Measurements from ENCODE around the gene INPP5A.
"Not testable (repeated sequence)": the region's sequence is repeated elsewhere in the genome, so short reads cannot be mapped to it uniquely, and the experiment has no call there.

The INPP5A gene

GRCh38 chr10:132777441-132777840 lies 239.9 kb downstream of the INPP5A start:
- no peak for DNase-seq

GRCh38 chr10:132779549-132780294 lies 242.1 kb downstream of the INPP5A start:
- DNase-seq = no peak

DNA sequence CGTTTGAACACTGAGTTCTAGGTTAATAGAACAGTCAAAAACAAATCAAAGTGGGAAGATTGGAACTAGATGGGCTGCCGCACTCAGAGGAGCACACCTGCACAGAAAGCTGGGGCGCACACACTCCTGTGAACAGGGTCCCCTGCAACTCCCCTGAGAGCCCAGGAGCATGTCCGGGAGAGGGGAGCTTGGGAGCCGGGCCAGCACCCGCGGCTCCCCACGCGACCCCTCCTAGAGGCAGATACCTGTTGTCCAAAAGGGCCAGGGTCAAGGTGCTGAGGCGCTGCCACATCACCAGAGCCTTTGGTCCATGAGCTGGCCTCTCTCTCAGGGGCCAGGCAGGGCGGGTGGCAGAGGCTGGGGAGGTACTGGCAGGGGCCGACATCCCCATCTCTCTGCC lies 242.8 kb downstream of the INPP5A start:
- no peak for DNase-seq

GRCh38 chr10:132781556-132781955 lies 244.0 kb downstream of the INPP5A start:
- DNase-seq = no peak

DNA sequence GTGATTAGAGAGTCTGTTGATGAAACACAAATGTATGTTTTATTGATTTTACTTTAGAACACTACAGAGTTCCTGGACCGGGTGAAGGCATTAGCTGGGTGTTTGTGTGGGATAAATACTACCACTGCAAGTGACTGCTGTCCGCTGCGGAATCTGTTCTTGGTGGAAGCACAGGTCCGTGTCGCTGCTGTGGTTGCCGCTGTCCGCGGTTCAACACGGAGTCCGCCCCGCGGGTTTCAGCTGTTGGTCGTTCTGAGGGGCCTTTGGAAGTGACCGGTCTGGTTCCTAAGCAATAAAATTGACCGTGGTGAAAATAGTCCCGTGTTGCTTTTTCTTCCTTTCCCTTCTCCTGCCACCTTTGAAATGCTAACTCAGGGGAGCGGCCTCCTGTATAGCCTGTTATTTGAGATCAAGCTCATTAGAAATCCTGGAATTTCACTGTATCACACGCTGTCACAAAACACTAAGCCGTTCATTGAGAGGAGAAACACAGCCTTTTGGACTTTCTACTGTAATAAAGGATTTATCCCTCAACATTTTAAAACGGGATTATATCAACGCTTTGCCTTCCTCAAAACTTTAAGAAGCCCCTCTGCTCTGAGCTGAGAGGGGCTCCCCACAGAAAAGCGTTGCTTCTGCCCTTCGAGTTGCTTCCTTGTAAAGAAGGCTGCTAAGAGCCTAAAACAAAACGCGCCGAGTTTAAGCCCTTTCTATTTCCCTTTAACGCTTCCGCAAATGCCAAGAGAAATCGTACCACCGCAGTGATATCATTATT lies 245.8 kb downstream of the INPP5A start:
- DNase-seq = no peak

- DNase-seq = no peak
Observed at GRCh38 chr10:132783940-132784865, 246.6 kb downstream of the INPP5A start.

DNA sequence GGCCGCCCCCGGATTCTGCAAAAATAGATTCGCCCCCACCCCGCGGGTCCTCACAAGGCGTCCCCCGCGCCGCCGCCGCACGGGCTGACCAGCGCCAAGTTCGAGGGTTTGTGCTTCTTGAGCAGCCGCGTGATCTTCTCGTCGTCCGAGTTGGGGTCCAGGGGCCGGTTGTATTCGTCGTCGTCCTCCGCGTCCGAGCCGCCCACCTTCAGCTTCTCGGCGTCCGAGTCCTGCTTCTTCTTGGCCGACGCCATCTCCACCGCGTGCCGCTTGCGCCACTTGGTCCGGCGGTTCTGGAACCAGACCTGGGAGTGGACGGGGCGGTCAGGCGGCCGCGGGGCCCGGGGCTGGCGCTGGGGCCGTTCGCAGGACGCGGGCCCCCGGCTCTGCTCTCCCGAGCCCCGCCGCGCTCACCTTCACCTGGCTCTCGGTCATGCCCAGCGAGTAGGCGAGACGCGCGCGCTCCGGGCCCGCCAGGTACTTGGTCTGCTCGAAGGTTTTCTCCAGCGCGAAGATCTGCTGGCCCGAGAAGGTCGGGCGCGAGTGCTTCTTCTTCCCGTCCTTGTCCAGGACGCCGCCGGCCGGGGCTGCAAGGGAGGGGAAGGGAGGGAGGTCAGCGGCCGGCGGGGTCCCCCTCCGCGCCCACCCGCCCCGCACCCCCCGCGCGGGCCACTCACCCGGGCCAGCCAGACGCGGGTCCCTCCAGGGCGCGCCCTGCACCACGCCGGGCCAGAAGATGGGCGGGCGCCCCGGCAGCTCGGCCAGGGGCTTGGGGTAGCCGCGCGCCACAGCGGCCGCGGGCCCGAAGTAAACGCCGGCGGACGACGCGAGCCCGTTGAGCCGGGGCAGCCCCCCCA lies 247.5 kb downstream of the INPP5A start:
- no peak for DNase-seq

DNA sequence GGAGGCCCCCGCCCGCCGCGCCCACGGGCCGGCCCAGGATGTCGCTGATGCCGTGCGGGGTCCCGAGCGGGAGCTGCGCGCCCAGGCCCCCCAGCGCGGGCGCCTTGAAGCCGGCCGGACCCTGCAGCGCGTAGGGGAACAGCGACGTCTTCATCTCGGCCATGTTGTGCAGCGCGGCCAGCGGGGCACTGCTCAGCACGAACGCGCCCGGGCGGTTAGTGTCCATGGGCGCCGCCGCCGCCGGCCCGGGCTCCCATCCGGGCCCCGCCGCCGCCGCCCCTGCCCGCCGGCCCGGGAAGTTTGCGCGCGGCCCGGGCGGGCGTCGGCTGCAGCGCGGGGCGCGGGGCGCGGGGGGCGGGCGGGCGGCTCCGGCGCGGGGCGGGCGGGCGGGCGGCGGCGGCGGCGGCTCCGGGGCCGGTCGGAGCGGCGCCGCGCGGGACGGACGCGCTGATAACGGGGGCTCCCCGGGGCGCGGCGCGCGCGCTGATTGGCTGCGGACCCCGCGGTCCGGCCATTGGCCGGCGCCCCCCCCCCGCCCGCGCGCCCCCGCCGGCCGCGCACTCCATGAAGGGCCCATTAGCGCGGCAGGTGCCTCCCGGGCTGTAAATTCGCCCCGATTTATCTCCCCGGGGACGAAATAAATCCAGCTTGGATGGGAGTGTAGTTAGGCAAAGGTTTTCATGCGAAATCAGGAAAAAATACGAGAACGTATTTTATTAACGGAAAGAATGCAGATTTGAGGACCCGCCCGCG lies 248.3 kb downstream of the INPP5A start, which contains the start of gene NKX6-2:
TSS of gene NKX6-2 (minus strand) at position 425 of the 753 bp plus-strand sequence. CDS start at position 226, 199 bp downstream.
- DNase-seq = no peak

DNA sequence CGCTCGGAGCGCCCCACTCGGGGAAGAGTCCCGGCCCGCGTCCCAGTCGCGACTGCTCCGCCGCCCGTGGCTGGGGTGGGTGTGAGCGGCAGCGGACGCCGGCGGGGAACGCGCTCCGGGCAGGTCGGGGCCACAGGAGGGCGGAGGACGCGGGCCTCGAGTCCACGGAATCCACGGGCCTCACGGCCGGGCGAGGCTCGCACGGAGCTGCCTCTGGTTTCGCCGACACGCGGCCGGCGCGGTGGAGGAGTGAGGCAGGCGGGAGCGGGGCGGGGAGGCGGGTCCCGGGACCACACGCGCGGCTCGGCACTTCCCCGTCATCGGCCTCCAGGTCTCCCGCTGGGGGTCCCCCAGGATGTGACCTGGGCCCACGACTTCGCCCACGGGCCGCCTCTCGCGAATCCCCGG lies 248.9 kb downstream of the INPP5A start:
- DNase-seq = no peak

GRCh38 chr10:132786884-132787494 lies 249.4 kb downstream of the INPP5A start:
- DNase-seq = no peak

DNA sequence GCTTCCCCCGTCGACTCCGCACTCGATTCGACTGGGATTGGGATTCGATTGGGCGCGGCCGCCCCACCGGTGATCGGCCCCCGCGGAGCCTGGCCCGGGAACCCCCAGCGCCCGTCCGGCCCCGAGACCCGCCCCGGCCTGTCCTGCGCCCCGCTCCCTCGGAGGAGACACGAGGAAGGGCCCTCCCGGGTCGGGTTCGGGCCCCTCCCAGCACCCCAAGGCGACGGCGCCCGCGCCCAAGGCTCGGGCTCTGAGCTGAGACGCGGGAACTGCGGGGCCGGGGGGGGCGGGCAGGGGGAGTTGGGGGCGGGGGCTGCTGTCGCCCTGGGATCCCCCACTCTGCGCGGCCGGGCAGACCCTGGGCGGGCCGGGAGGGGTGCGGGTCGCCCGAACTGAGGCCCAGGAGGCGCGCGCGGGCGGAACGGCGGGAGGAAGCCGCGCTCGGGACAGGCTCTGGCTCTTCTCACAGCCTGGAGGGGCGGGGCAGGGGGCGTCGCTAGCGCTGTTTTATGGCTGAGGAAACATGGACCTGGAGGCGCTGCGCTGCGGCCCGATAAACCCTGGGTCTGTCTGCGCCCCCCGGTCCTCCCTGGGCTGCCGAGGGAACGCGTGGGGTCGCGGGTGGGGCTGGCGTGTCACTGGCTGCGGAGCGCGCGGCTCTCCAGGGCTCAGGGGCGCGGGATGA lies 250.1 kb downstream of the INPP5A start:
- DNase-seq = no peak

GRCh38 chr10:132788180-132788830 lies 250.7 kb downstream of the INPP5A start:
- peak; percentile 7 for DNase-seq

DNA sequence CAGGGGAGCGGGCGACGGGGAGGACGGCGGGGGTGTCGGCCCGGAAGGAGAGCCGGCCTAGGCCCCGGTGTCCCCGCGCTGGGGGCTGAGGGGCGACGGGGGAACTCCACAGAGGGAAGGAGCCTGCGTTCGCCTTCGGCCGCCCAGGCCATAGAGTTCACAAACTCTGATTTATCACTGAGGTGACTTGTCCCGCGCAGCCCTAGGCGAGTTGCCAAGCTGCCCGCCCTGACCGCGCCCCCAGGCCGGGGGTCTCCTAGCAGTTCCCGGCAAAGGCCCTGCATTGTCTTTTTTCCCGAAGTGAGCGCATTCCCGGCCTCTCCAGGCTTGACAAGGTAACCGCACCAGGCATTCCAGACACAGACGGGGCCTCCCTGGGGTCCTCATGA lies 251.2 kb downstream of the INPP5A start:
- DNase-seq = no peak

- DNase-seq = no peak
Observed at GRCh38 chr10:132789659-132790148, 252.1 kb downstream of the INPP5A start.

GRCh38 chr10:132790470-132790869 lies 252.9 kb downstream of the INPP5A start:
- no peak for DNase-seq

- DNase-seq = no peak
Observed at GRCh38 chr10:132790934-132791829, 253.6 kb downstream of the INPP5A start.

- not testable (repeated sequence) for DNase-seq
Observed at GRCh38 chr10:132792099-132792498, 254.5 kb downstream of the INPP5A start.

GRCh38 chr10:132792796-132793195 lies 255.2 kb downstream of the INPP5A start:
- DNase-seq = no peak

Data from fibroblast of skin of right quadriceps (primary cell).